NCI-H1694 (cell line): ENCODE data around the gene NUP153.

Experiments used
- DNase-seq: peaks from one replicate; lab custom pipeline; 2025; lab: John Stamatoyannopoulos, UW

The NUP153 gene

DNA sequence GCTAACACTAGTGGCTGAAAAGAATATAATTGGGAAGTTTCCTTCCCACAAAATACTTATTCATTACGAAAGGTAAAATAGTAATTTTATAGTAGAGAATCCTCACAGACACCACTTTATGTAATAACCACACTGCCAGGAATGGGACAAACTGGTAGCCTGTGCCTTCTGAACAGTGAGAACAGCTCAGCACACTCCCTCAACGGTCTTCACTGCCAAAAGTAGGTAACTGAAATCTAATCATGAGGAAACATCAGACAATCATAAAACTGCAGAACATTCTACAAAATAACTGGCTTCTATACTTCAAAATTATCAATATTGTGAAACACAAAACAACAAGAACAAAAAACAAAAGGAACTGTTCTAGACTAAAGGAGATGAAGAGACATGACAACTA lies 44.1 kb downstream of the NUP153 start:
- no peak for DNase-seq

DNA sequence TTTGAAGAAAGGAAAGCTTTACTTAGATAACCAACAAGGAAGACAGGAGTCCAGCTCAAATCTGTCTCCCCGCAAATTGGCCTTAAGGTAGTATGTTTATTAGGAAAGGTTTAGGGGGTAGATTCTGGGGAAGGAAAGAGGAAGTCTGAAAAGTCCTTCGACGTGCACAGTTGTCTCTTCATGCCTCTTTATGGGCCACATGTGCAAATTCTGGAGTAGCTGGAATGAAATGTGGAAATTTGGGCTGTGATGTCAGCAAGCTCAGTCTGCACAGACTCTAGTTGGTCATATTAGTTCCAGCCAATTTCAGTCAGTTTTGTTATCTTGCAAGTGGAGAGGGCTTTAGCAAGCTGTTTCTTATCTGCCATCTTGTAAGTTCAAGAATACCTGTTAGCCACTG lies 50.1 kb downstream of the NUP153 start:
- DNase-seq: no peak

DNA sequence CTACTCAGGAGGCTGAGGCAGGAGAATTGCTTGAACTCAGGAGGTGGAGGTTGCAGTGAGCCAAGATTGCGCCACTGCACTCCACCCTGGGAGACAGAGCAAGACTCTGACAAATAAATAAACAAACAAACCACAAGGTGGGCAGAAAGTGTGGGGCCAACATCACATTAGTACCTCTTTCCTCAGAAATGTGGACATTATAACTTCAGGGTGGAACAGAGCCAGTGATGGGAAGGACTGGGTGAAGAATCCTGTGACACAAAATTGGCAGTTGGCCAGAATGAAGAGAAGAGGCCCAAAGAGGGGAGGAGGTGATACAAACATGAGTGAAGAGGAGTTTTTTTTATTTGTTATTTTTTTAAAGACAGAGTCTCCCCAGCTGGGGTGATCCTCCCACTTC lies 50.6 kb downstream of the NUP153 start:
- DNase-seq: no peak

DNA sequence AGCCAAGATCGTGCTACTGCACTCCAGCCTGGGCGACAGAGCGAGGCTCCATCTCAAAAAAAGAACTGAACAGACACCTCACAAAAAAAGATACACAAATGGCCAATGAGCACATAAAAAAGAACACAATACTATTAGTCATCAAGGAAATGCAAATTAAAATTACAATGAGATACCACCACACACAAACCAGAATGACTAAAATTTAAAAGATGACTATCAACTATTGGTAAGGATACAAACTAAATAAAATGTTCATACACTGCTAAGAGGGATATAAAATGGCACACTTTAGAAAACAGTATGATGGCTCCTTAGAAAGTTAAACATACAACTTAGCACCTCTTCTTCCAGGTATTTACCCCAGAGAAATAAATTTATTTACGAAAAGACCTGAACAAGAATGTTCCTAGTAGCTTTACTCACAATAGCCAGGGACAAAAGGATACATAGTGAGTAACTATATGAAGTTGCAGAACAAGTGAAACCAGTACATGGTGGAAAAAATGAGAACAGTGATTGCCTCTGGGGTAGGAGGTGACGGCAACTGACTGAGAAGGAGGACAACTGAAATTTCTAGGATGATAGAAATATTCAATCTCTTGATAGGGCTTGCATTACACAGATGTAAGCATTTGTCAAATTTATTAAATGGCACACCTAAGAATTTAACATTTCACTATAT lies 53.4 kb downstream of the NUP153 start:
- no peak for DNase-seq

DNA sequence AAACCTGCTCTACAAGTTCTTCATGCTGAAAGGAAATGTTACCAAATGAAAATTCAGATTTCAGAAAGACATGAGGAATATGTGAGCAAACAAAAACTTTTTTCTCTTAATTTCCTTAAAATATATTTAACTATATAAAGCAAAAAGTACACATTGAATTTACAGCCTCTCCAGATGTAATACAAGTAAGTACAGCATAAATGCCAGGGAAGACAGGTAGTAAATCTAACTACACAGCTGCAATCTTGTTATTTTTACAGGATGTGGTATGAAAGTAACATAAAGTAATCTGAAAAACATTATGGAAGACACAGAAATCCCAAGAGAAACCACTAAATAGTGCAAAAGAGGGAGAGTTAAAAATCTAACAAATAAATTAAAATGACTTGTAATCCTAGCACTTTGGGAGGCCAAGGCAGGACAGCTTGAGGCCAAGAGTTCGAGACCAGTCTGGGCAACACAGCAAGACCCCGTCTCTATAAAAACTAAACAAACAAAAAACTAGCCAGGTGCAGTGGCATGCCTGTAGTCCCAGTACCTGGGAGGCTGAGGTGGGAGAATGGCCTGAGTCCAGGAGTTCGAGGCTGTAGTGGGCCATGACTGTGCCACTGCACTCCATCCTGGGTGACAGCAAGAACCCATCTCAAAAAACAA lies 55.9 kb downstream of the NUP153 start:
- DNase-seq: no peak

DNA sequence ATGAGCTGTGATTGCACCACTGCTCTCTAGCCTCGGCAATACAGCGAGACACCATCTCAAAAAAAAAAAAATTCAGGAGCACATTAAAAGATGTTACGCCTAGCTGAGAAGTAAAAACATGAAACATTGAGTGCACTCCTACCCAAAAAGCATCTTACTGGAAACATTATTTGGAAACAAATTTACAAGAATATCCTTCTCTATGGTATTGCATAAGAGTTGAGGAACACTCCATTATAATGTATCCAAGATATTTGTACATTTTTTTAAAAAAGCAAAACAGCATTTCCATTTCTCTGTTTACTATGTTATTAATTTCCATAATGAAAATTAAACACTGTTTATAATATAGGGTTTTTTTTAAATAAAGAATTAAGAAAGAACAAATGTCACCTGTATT lies 58.0 kb downstream of the NUP153 start:
- DNase-seq: no peak

DNA sequence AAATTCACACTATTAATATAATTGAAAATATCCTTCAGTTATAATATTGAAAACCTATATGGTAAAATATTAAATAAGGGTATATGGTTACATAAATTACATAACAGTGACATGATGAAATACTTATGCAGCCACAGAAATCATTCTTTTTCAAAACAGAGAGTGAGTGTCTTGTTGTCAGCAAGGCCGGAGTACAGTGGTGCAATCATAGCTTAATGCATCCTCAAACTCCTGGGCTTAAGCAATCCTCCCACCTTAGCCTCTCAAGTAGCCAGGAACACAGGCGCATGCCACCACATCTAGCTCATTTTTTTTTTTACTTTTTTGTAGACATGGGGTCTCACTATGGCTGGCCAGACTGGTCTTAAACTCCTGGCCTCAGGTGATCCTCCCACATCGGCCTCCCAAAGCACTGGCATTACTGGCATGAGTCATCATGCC lies 66.2 kb downstream of the NUP153 start:
- no peak for DNase-seq

DNA sequence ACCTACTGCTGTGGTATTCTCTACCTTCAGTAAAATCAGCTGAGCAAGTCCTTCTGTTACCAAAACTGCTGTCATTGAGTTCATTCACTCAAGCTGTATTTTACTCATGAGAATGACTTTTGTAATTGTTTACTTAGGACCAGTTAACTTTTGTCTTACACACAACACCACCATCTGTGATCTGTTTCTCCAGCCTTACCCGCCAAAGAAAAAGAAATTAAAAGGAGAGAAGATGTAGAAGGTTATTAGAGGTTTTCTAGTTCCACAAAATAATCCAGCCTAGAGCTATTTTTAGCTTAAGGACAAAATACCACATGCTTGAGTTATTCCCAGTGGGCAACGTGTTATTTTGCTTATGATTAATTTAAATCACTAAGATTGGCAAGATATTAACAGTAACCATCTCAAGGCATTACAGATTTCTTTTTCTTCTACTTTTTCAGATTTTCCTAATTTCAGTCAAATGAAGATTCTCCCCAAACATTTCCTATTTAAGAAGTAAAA lies 68.5 kb downstream of the NUP153 start:
- no peak for DNase-seq

DNA sequence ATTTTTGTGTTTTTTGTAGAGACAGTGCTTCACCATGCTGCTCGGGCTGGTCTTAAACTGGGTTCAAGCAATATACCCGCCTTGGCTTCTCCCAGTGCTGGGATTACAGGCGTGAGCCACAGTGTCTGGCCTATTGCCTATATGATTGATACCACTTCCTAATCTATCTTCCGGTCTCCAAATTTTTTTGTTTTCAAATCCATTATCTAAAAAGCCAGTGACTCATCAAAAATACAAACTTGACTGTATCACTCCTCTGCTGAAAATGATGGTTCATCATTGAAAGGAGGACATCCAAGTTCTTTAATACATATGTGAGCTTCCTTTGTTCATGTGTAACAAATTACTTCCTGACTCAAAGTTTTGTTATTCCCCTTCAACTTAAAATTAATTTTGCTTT lies 71.2 kb downstream of the NUP153 start:
- no peak for DNase-seq

DNA sequence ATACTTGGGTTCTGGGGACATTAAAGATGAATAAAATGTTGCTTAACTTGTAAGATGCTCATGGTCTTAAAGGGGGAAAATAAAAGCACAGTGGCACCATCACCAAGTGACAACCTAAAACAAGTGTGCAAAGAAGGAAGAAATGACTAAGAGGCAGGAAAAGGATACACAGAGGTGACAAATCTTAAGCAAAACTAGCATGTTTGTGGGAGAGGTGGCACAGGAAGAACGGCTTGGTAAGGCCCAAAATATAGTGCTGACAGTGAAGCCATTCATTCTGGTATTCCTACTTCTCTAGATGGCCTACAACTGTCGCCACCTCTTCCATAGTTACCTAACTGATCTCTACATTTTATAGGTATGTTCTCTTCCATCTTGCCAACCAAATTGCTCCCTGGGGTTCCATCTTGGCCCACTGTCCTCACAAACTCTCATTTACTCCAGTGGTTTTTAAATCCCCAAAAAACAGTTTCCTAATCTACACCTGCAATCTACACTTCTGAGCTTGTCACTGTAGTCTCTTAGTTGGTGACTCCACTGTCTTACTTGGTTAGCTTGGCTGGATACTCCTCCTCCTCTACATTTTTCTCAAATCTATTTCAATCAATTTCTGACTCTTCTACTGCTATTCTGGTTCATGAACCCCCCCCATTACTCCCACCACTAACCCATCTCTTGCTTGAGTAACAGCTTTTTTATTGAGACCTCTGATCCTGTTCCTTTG lies 73.1 kb downstream of the NUP153 start:
- DNase-seq: no peak

DNA sequence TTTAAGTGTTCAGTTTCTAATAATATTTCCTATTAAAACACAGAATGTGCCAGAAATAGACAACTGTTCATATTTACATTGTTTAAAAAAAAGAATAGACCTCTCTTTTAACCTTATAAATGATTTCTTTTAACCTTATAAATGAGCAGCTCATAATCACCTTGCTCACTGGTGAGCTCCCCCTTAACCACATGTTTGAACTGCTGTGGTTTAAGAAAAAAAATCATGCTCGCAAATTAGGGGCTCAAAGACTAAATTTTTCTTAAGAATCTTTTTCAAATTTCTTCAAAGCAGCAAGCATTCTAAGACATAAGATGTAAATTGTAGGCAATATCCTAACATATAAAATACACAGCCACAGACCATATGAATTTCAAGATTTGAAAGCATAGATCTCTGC lies 73.8 kb downstream of the NUP153 start:
- DNase-seq: no peak

DNA sequence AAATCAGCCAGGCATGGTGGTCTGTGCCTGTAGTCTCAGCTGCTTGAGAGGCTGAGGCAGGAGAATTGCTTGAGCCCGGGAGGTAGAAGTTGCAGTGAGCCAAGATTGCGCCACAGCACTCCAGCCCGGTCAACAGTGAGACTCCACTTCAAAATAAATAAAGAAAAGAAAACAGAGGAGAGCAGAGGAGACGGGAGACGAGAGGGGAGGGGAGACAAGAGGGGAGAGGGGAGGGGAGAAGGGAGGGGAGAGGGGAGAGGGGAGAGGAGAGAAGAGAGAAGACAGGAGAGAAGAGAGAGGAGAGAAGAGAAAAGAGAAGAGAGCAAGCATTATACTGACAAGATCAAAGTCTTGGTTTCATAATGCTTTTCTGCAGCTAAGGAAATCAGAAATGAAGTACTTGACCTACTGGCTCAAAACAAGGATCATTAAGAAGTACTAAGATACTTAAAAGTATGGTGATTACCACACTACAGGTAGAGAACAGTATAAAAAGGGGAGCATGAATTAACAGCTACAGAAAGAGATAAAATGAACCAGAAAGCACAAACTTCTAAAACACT lies 76.1 kb downstream of the NUP153 start:
- DNase-seq: no peak

DNA sequence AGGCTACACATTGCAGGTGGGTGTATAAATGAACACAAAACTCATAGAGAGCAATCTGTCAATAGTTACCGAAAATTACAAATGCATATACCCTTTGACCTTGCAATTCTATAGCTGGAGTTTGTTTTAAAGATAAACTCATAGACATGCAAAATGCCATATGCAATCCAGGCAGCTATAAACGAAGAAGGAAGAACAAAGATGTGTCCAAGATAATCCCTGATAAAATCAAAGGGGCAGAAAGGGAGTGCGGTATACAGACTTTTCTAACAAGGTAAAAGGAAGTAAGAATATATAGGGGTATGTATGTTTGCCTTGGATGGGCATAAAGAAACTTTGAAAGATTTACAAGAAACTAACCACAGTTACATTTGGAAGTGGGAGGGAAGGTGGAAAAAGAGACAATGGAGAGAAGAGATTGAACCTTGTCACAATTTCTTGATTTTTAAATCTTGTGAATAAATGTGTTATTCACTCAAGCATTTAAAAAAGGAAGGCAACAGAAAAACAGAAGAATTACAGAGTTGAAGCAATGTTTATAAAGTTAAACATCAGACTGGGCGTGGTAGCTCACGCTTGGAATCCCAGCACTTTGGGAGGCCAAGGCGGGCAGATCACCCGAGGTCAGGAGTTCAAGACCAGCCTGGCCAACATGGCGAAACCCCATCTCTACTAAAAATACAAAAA lies 76.8 kb downstream of the NUP153 start:
- DNase-seq: no peak

DNA sequence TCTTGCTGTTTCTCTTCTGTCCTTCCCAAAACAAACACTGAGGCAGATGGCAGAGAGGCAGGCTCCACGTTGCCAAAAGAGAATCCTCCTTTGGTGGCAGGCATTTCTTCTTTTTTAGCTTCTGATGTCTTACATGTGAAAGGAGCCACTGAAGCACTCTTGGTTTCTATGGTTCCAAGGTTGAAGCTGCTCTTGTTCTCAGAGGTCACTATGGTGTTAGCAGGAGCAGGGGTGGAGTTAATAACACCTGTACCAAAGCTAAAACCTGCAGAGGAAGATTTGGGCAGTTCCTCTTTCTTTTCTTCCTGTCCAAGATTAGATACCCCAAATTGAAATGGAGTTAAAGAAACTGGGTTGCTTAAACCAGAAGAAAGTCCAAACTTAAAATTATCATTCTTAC lies 77.9 kb downstream of the NUP153 start:
- DNase-seq: no peak

DNA sequence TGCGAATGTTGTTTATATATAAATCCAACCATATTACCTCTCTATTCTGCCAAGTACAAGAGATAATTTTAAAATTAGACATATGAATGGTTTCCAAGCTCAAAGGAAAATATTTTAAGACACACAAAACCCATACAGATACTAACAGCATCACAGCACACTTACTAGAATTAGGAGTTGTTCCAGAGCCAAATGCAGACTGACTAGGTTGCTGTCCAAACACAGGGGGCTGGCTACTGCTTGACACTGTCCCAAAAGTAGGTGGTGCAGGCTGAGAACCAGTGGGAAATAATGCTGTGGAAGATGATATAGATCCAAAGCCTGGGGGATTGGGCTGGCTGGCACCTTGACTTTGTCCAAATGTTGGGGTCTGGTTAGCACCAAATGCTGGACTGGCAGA lies 82.3 kb downstream of the NUP153 start:
- DNase-seq: no peak

DNA sequence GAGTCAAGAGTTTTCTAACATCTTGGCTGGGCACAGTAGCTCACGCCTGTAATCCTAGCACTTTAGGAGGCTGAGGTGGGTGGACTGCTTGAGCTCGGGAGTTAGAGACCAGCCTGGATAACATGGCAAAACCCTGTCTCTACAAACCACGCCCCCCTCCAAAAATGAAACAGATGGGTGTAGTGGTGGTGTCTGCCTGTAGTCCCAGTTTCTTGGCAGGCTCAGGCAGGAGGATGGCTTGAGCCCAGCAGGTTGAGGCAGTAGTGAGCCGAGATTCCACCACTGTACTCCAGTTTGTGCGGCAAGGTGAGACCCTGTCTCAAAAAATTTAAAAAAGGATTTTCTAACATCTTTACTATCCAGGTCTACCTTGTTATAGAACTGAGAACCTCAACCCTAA lies 84.6 kb downstream of the NUP153 start:
- DNase-seq: peak; percentile 54

DNA sequence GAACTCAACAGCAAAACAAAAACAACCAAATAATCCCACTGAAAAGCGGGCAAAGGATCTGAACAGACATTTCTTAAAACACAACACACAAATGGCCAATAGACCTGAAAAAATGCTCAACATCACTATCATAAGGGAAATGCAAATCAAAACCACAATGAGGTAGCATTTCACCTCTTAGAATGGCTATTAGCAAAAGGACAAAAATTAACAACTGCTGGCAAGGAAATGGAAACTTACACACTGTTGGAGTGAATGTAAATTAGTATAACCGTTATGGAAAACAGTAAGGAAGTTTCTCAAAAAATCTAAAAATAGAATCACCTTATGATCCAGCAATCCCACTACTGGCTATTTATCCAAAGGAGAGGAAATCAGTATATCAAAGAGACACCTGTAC lies 85.7 kb downstream of the NUP153 start:
- DNase-seq: no peak

DNA sequence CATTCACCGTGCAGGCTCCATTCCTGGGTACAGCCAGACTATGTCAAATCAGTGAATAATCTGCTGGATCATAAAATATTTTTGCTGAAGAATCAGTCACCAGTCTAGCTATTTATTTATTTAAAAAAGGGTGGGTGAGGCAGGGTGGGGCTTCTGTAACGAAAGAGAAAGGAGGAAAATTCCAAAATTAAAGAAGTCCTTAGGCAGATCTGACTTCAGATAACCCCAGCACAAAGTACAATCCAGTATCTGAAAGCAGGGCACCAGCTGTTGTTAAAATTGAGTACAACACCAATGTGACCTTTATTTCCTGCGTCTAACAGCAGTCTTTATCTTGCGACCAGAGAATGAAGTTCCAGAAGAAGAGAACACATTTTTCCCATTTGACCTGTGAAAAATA lies 90.9 kb downstream of the NUP153 start:
- DNase-seq: no peak

DNA sequence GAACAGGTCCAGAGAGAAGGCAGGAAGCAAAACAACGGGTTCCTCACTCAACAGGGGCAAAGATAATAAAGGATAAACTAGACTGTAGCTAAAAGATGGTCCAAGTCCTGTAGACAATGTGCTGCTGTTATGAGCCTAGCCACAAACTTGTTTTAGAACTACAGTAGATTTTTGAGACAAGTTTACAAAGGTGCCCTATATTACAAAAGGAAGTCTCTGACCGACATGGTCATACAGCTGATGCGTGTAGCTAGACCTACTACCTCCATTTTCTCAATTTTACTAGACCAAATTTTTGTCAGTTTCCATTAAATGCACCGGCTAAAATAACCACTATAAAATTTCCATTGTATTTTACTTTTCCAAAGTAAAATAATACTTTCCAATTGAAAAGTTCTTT lies 94.7 kb downstream of the NUP153 start:
- DNase-seq: no peak

DNA sequence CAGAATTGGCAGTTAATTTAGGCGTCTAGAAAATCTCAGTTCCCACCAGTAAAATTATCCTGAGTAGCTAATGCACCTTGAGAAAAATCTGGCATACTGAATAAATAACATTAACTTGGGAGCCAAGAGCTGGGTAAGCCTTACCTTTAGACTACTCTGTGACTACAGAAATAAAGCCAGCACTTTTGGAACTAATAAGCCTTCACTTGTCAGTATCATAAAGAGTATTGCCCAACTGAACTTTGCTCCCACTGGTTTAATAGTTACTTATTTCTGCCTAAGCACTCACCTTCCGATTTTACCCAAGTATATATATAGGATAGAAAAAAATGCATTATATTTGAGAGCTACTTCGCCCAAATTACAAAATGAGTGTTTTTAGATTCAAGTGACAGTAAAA lies 95.9 kb downstream of the NUP153 start:
- no peak for DNase-seq

DNA sequence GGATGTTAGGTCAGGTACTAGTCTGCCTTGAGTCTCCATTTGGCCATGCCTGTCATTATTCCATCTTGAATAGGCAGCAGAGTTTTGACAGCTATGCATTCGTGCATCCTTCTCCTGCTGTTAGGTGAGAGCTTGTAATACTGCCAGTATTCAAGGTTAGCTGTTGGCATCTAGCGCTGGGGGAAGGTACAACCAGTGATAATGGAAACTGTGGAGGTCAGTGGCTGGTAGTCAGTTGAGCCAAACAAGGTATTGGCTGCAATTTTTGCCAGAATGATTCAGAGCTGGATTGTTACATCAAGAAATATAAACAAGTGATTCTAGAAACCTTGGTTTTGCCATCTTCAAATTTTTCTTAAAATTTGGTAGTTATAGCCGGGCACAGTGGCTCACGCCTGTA lies 100.1 kb downstream of the NUP153 start:
- DNase-seq: no peak

DNA sequence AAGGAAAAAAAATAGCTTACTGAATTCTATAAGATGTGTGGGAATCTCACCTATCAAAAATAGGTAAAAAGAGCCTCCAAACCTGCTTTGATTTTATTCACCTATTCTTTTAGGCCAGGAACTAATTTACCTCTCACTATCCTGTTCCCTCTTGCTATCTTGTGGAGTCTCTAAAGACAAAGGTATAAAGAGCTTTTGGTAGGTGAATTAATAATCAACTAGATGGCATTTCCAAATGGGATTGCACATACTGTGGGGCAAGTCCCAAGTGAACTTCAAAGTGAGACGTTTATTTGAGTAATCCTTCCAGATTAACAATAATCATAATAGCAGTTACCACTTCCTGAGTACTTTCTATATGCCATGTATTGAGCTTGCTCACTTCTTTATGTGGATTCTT lies 103.8 kb downstream of the NUP153 start:
- DNase-seq: no peak

DNA sequence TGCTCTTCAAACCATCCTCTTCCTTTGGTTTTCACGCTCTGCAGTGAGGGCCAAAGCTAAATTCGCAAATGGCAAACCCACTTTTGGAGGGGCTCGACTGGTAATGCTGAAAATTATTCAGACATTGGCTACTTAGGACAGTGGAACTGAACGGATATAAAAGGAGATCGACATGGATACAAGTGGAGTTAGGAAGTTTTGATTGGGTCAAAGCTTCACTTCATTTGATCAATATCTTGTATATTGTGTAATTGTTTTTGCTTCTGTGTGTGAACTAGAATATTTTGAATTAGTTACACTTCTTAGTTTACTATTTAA lies 105.4 kb downstream of the NUP153 start:
- no peak for DNase-seq
